Activated naive CD4-positive, alpha-beta T cell treated with anti-CD3 and anti-CD28 coated beads, Interleukin-2, amount 50 U/mL, for 16 hours (primary cell): ENCODE results near the gene KCNC1.

Experiments used
- DNase-seq: peaks from one replicate; pipeline ENCODE4 v3.0.0-alpha.2; 2020

The KCNC1 gene

DNA sequence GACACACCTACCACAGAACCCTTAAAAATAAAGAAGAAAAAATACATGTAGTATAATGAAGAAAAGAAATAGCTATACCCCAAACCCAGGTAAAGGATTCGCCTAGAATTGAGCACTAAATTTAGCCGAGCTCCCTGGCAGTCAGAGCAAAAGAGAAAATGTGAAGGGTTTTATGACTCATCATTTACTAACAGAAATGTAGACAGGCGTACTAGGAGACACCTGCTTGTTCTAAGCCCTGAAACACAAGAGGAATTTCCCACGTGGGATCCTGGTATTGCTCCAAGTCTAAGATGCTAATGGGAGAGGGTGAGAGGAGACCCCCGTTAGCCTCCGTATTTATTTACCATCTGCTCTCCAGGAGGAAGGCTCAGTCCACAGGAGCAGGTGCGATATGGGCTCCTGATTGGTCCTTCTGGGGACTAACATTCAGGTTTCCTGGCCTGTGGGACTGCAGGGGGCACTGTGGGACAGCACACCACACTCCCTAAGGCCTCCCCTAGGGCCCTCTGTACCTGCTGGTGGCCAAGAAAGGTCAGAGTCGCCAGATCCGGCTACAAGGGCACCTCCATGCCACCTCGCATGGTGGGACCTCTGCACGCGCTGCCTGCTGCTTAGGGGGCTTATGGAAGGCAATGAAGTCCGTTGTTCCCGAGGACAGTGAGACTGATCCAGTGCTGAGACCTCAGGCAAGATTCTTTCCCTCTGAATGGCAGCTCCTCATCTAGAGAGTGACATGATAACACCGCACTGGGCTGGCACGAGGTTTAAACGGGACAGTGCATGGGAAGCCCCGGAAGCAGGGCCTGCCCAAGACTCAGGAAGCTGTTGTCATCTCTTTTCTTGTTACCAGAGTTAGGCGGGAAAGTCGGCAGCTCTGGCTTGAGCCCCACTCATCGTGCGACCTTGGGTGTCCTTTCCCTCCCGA, 25.8 kb downstream of the KCNC1 start:
- DNase-seq, result no peak

DNA sequence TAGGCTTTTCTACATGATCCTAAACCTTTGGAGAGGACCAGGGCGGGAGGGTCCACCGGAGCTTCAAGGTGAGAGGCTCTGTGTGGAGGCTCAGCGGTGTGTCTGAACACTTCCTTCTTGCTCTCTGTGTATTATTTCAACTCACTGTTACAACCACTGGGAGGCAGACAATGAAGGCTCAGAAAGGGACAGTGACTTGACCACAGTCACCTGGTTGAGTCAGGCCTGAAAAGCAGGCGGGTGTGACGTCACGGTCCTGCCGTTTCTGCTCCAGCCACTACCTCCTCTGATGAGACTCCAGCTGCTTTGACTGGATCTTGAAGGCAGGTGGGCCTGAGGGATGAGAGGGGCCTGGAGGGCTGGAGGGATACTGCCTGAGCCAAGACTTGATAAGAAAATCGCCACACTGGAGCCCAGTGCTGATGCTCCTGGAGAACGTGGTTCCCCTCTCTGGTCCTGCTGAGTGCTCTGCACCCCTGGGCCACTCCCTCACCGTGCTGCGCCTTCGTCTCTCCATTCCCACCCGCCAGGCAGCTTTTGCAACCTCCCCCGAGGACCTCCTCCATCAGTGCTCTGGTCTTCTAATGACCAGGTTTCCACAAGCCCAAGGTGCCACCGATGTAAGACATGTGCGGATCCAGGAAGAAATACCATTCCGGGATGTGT, 27.9 kb downstream of the KCNC1 start:
- DNase-seq, result no peak

DNA sequence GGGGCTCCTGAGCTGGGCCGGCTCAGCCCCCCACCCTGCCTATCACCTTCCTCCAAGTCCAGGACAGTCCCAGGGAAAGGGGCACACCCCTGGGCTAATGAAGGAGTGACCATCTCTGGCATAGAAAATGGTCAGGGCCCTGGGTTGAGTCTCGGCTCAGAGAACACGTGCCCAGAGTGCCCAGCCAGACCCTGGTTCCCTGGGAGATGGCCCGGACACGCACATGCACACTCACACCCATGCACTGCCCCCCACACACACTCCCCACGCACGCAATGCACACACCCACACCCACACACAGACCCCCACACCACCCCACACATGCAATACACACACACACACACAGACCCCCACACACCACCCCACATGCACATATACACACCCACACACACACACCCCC, 28.7 kb downstream of the KCNC1 start:
- DNase-seq, result no peak

DNA sequence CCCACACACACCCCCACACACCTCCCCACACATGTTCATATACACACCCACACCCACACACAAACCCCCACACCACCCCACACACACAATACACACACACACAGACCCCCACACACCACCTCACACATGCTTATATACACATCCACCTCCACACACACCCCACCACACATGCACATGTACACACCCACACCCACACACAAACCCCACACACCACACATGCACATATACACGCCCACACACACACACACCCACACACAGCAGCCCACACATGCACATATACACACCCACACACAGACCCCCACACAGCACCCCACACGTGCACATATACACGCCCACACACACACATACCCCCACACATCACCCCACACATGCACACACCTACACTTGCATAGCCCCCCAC, 29.1 kb downstream of the KCNC1 start:
- no peak for DNase-seq

DNA sequence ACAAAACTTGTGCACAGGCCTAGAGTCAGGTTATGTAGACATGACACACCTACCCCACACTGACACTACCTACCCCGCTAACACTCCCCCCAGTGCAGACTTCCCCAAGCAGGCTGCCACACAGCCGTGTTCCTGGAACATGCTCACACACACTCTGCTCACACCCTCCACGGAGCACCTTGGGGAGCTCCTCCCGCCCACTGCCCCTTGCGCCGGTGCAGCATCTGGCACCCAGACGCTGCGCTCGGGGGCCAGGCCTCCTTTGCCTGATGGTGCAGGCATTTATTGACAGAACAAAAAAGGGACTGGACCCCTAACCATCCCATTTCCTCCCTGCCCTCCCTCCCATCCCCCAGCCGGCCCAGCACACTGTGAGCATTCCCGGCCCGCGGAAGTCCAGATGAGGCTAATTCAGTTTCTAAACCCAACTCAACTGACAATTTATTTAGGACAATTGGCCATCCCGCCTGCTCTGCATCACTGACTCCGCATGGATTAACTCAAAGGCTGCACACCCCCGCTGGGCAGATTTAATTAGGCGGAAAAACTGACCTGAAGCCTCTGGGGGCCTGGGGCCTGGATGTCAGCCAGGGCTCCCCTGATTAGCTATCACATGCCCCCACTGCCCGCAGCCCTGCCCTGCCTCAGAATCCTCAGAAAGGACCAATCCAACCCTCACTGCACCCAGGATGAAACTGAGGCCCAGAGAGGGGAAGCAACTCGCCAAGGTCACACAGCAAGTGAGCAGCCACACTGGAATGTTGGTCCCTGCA, 30.1 kb downstream of the KCNC1 start:
- DNase-seq, result no peak

DNA sequence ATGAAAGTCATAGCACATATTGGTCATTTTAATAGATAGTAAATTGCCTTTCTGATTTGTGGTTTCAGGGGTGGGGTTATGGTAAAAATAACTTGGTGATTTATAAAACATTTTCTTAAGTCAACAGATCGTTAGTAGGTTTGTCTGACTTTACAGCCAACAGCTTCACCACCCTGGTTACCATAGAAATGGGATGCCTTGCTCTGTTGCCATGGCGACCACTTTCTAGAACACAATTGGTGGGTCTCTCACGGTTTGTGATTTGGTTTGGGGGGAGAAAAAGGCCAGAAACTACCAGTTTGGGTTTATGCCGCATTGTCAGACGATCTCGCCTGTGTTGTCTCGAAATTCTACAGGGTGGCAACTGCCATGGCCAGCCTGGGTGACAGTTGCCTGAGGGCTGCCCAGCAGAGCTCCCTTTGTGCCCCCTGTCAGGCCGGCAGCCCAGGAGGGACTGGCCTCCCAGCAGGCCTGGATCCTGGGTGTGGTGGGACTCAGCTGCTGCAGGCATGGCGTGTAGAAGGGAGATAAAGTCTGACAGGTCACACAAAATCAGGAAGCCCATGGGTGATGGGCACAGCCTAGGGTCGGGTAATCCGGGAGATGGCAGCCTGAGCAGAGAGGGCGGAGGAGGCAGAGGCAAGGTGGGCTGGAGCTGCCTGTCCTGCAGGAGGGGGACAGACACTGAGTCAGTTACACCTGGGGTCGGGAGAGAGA, 30.9 kb downstream of the KCNC1 start:
- DNase-seq, result no peak

DNA sequence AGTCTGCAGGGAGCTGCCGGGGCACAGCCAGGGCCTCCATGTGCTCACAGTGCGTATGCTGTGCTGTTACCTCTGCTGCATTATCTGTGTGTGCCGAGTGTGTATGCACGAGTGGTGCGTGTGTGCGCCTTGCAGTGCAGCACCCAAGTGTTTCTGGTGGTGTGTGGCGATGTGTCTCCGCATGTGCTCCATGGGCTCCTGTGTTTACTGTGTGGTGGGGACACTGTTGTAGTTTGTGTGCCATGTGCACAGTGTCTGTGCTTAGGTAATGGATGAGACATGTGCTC, 31.4 kb downstream of the KCNC1 start:
- no peak for DNase-seq

DNA sequence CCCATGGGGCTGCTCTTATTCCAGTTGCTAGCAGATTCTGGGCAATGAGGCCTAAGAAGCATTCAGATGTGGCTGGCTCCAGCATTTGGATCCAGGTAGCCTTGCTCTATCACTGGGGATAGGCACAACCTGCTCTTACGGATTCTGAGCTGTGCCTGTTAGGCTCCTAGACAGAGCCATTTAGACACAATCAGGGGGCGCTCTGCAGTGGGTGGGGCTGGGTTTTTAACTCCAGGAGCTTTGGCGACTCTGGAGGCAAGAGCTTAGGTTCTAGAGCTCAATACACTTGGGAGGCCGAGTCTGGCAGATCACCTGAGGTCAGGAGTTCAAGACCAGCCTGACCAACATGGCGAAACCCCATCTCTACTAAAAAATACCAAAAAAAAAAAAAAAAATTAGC, 32.0 kb downstream of the KCNC1 start:
- DNase-seq, result no peak

DNA sequence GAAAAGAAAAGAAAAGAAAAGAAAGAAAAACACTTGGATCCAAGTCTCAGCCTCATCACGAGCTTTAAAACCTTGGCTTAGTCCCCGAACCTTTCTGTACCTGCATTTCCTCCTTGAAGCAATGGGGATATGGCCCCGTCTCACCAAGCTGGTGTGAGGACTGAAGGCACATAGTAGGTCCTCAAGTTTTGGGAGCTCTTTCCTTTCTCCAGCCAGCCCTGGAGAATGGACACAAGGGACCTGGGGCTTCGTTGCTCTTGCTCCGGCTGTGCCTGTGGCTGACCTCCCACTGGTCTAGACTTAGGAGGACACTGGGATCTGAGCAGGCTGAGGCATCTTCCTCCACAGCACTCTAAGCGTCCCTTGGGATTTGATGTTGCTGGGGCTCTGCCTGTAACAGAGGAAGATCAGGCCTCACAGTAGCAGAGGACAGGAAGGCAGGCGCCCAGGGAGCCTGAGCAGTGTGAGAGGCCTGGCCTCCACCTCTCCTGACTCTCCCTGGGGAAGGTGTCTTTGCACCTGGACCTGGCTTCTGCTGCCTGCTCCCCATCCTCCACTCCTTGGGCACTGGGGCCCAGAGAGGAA, 32.8 kb downstream of the KCNC1 start:
- DNase-seq, result no peak

DNA sequence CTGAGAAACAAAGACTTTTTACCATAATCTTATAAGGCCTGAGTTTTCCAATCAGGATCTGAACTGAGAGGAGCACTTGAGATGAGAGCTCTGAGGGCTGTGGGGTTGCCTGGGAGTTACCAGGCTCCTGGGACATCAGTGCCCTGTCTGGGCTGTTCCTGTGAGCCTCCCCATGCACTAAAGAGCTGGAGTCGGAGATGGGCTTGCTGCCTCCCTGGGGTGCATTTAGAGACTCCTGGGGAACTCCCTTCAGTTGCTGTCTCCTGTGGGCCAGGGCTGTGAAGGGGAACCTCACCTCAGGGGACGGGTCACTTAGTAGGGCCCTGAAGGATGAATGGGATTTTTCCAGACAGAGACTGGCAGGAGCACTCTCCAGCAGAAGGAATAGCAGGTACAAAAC, 33.3 kb downstream of the KCNC1 start:
- DNase-seq, result no peak

DNA sequence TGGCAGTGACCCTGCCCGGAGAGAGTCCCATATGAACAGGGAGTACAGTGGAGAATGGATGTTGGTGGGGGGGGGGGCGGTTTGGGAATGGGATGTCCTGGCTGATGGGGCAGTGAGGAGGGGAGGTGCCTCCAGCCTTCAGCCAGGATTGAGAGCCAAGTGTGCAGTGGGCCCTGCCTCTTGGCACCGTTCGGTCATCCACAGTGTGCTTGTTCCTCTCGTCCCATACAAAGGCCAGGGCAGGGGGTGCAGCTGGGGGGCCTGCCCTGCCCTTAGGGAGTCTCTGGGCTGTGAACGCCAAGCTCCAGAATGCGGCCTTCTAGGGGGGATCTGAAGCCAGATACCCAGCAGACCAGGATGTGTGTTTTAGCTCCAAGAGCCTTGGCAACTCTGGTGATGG, 34.0 kb downstream of the KCNC1 start:
- DNase-seq, result no peak

DNA sequence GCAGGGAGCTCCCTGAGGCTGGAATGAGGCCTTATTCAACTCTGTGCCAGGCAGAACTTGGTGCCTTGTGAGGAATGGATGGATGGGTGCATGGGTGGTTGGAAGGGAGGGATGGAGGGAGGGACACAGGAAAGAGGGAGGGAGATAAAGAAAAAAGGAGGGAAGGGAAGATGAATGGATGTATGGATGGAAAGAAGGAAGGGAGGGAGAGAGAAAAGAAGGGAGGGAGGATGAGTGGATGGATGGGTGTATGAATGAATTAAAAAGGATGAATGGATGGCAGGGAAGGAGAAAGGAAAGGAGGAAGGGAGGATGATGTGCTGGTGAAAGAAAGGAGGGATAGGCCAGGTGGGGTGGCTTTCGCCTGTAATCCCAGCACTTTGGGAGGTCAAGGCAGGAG, 34.6 kb downstream of the KCNC1 start:
- no peak for DNase-seq

DNA sequence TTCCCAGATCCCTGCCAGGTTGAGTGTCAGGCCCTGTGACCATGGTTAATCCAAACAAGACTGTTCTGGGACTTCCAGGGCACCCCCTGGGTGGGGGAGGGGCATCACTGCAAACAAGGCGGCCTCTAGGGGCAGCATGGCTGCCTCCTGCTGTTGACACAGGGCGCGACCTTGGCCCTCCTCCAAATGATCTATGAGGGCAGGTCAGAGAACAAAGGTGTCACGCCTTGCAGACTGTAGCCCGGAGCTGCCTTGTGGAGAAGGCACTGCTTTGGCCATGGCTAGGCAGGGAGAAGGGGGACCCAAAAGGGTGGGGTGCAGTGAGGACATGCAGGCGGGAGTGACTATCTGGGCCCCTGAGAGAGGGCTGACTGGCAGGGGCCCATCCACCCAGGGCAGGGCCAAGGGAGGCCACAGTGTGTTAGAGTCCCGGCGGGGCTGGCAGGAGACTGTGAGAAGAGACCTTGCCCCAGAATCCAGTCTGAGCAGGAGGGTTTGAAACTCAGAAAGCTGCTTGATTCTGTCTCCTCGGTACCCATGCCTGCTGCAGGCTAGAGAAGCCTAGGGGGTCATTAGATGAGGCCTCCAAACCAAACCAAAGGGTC, 35.6 kb downstream of the KCNC1 start:
- no peak for DNase-seq

DNA sequence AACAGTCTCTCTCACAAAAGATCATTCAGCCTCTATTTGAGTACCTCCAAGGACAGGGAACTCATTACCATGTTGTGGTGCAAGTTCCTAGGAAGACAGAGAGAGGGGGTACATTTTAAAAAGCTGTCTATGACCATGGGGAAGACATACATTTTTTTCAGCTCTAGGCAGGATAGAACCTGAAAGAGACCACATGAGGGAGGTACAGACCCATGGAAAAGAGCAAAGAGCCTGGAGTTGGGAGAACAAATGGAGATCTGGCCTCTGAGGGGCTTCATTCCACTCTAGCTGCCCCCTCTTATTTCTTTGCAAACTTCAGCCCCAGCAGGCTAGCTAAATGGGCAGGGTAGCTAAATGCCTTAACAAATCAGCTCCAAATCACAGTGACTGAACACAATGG, 36.3 kb downstream of the KCNC1 start:
- DNase-seq, result no peak

DNA sequence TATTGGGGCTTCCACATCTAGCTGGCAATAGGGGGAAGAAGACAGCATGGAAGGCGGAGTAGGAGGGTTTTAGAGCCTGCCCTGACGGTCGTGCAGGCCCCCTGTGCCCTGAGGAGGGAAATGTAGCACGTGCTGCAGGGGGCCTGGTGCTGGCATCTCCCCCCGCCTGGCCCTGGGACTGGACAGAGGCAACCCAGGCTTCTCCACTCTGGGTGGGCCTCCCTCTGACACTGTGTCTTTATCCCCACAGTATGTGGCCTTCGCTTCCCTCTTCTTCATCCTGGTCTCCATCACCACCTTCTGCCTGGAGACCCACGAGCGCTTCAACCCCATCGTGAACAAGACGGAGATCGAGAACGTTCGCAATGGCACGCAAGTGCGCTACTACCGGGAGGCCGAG, 36.8 kb downstream of the KCNC1 start:
- DNase-seq, result no peak

DNA sequence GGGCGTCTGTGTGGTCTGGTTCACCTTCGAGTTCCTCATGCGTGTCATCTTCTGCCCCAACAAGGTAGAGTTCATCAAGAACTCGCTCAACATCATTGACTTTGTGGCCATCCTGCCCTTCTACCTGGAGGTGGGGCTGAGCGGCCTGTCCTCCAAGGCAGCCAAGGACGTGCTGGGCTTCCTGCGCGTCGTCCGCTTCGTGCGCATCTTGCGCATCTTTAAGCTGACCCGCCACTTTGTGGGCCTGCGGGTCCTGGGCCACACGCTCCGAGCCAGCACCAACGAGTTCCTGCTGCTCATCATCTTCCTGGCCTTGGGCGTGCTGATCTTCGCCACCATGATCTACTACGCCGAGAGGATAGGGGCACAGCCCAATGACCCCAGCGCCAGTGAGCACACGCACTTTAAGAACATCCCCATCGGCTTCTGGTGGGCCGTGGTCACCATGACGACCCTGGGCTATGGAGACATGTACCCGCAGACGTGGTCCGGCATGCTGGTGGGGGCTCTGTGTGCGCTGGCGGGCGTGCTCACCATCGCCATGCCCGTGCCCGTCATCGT, 37.3 kb downstream of the KCNC1 start:
- no peak for DNase-seq

DNA sequence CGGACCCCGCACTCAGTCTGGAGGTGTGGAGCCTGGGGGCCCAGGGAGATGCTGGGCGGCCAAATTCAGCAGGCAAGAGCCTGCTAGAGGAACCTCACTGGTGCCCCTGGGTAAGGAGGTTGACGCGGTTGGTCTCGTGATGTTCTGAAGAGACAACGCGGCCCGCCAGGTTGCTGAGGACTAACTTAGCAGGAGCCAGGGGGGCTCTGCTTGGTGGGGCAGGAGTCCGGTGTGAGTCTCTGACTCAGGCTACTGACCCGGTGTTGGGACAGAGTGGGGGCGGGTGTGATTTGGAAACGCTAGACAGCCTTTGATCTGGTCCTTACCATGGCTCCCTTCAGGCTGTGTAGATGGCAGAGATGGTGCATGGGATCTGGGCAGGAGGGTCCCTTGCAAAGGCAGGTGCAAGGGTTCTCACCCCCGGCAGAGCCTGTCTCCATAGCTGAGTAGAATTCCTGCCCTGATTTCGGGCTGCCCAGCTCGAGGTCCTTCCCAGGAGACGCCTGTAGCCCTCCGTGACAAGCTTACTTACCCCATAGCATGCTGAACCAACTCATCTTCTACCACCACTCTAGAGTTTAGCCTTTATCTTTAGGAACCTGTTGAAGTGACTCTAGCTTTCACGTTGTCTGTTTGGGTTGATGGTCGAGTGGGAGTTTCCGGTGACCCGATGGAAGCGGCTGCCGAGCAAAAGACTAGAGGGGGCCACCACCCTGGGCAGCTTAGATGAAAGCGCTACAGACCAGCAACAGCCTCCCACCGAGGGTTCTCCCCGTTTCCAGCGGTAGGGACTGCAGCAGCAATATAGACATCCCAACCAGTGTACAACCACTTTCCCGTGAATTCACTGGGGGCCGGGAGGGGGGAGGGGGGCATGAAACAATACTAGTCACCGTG, 38.4 kb downstream of the KCNC1 start:
- no peak for DNase-seq

DNA sequence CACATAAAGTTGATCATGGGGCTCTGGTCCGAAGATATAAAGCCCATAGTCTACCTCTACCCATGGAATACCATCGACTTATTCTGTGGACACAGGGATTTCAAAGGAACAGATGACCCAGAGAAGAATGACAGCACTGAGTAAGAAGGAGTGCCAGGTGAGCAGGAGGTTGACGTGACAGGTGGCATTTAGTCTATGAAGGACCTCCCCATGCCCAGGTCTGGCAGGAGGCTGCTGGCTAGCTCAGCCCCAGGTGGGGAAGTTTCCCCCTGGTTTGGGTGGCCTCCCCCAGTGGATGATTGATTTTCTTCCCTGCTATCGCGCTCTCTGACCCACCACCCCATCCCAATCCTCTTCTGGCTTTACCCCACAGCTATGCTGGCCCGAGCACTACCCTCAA, 39.1 kb downstream of the KCNC1 start:
- no peak for DNase-seq

DNA sequence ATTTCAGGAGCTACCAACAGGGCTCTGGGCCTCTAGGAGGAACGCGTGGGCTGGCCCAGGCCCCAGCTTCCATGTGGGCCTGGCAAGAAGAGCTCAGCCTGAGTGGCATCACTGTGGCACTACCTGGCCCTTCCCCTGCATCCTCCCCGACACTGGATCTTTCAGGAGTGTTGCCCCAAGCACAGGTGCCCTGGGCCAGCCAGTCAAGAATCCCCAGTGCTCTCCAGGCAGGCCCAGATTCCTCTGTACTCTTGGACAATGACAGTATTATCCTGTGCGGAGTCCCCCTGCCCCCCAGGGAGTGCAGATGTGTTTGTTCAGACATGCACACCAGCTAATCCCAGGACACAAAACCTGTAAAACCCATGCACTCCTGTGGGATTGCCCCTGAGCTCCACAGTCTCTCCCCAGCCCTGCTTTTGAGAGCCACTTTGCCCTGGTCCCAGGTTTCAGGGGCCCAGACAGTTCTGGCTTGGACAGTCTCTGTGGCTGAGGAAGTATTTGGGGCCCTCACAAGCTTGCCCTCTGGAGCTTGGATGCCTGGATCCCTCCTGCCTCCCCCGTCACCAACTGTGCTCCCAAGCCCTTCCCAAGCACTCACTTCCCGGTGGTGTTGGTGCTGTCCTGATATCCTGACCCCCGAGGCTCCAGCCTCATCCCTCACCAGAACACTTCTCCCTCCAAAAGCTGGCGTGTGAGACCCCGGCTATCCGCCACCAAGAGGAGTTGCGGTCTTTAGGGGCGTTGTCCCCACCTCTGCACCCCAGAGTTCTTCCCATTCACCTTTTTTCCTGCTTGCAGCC, 39.9 kb downstream of the KCNC1 start:
- no peak for DNase-seq

DNA sequence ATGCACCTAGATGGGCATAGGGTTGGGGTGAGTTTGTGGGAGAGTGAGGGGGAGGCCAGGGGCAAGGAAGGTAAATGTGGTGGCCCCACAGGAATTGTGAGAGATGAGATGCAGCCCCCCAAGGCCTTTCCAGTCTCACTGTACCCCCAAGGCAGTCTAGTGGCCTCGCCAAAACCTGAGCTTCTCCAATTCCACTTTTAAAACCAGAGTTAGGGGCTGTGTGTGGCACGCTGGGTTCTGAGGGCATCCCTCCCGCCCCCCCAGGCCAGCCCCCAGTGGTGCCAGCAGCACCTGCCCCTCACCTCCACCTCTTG, 40.4 kb downstream of the KCNC1 start:
- DNase-seq, result no peak
